ENCODE data around the gene ALPG. TPM values are rescaled to one million over a fixed set of nuclear protein-coding genes. Genes with fewer than 3 reads are reported as not detected.
"Not testable (repeated sequence)": the region's sequence is repeated elsewhere in the genome, so short reads cannot be mapped to it uniquely, and the experiment has no call there.

ALPG gene
- total and polyA plus RNA-seq, 2 donors (not counting 1 experiment from before 2014, with no cell fraction given), result not detected

- intact Hi-C loops (cut with micrococcal nuclease), result no loop called here
- ATAC-seq (ENCODE audit: low read depth), result no peak
These were observed 16.0 kb upstream of the ALPG start for GRCh38 chr2:232390661-232391060.

GRCh38 chr2:232393556-232393955 is 13.1 kb upstream of the ALPG start:
- peaks cover 0 to 10% (median 4%) of the 10 kb centered on the region in 4 experiments for H3K27me3 ChIP-seq (replicated peaks in 1 of 4; ENCODE audit: control extremely low read depth in 1 of 4, control insufficient read depth in 3 of 4, insufficient read depth in 4 of 4, low read length in 3 of 4)
- intact Hi-C loops (cut with micrococcal nuclease), result no loop called here
- Mint-ChIP-seq H3K4me3 (no peak overlapping the region), H3K9me3 (ENCODE audit: insufficient read depth) (no peaks in the 10 kb centered on the region), H3K4me1 (no peaks in the 10 kb centered on the region), H3K27ac (no peak overlapping the region), H3K27me3 (peaks cover 24% of the 10 kb centered on the region)
- H3K4me1 ChIP-seq (ENCODE audit: control insufficient read depth in 2 of 2, insufficient read depth in 2 of 2, low read length in 2 of 2), result no peaks in the 10 kb centered on the region
- no peak overlapping the region for H2AFZ ChIP-seq (ENCODE audit: insufficient read depth, low read depth, low read length, poor library complexity, severe bottlenecking)
- 96% methylated on average over 4 of the region's 8 CpGs for WGBS (ENCODE audit: insufficient coverage)
- no peak overlapping the region for H3K4me3 ChIP-seq (ENCODE audit: control extremely low read depth in 1 of 5, extremely low read depth in 1 of 5, insufficient read depth in 1 of 5, low read depth in 2 of 5, low read length in 4 of 5)
- ChIA-PET CTCF (no interaction called here), POLR2A (no interaction called here)
- H3K9ac ChIP-seq (ENCODE audit: low read length), result no peak overlapping the region
- H3K4me2 ChIP-seq (replicated peaks; ENCODE audit: low read depth, low read length, poor library complexity, severe bottlenecking), result no peak overlapping the region
- TF ChIP-seq, protein P1, sequence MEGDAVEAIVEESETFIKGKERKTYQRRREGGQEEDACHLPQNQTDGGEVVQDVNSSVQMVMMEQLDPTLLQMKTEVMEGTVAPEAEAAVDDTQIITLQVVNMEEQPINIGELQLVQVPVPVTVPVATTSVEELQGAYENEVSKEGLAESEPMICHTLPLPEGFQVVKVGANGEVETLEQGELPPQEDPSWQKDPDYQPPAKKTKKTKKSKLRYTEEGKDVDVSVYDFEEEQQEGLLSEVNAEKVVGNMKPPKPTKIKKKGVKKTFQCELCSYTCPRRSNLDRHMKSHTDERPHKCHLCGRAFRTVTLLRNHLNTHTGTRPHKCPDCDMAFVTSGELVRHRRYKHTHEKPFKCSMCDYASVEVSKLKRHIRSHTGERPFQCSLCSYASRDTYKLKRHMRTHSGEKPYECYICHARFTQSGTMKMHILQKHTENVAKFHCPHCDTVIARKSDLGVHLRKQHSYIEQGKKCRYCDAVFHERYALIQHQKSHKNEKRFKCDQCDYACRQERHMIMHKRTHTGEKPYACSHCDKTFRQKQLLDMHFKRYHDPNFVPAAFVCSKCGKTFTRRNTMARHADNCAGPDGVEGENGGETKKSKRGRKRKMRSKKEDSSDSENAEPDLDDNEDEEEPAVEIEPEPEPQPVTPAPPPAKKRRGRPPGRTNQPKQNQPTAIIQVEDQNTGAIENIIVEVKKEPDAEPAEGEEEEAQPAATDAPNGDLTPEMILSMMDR (IDR thresholded peaks at IDR 0.05), result no peak
- no peak for TF ChIP-seq EZH2 (IDR thresholded peaks at IDR 0.05; ENCODE audit: borderline replicate concordance, insufficient read depth, low read depth, low read length, poor library complexity, severe bottlenecking)
- H3K9me3 ChIP-seq (ENCODE audit: control extremely low read depth in 1 of 3, control insufficient read depth in 2 of 3, insufficient read depth in 1 of 3, low read length in 2 of 3), result peaks cover 0 to 2% (median 0%) of the 10 kb centered on the region in 3 donors
- H3K36me3 ChIP-seq (replicated peaks in 1 of 2; ENCODE audit: control extremely low read depth in 1 of 2, control insufficient read depth in 1 of 2, extremely low read depth in 1 of 2, insufficient read depth in 2 of 2, low read length in 1 of 2), result no peaks in the 10 kb centered on the region
- DNase-seq, result no peak
- no peaks in the 10 kb centered on the region for H4K20me1 ChIP-seq (ENCODE audit: control insufficient read depth, insufficient read depth, low read length, poor library complexity, severe bottlenecking)
- ATAC-seq (ENCODE audit: low read depth), result no peak
- no peak overlapping the region for H3K27ac ChIP-seq (ENCODE audit: low read length in 2 of 2)
- H3K79me2 ChIP-seq (ENCODE audit: control insufficient read depth, insufficient read depth, low read length), result no peaks in the 10 kb centered on the region

More at GRCh38 chr2:232390661-232391060, 16.0 kb upstream of the ALPG start:
- Histone ChIP-seq H3K9ac (ENCODE audit: low read length) (no peak overlapping the region), H3K4me2 (replicated peaks; ENCODE audit: low read depth, low read length, poor library complexity, severe bottlenecking) (no peak overlapping the region), H2AFZ (ENCODE audit: insufficient read depth, low read depth, low read length, poor library complexity, severe bottlenecking) (no peak overlapping the region), H3K27me3 (replicated peaks in 1 of 4; ENCODE audit: control extremely low read depth in 1 of 4, control insufficient read depth in 3 of 4, insufficient read depth in 4 of 4, low read length in 3 of 4) (peaks cover 0 to 18% (median 7%) of the 10 kb centered on the region in 4 experiments), H3K4me1 (ENCODE audit: control insufficient read depth in 2 of 2, insufficient read depth in 2 of 2, low read length in 2 of 2) (peaks cover 0 to 5% of the 10 kb centered on the region in 2 donors), H3K9me3 (ENCODE audit: control extremely low read depth in 1 of 3, control insufficient read depth in 2 of 3, insufficient read depth in 1 of 3, low read length in 2 of 3) (peaks cover 0 to 23% (median 0%) of the 10 kb centered on the region in 3 donors), H4K20me1 (ENCODE audit: control insufficient read depth, insufficient read depth, low read length, poor library complexity, severe bottlenecking) (no peaks in the 10 kb centered on the region), H3K4me3 (ENCODE audit: control extremely low read depth in 1 of 5, extremely low read depth in 1 of 5, insufficient read depth in 1 of 5, low read depth in 2 of 5, low read length in 4 of 5) (no peak overlapping the region), H3K27ac (ENCODE audit: low read length in 2 of 2) (no peak overlapping the region), H3K79me2 (ENCODE audit: control insufficient read depth, insufficient read depth, low read length) (no peaks in the 10 kb centered on the region), H3K36me3 (replicated peaks in 1 of 2; ENCODE audit: control extremely low read depth in 1 of 2, control insufficient read depth in 1 of 2, extremely low read depth in 1 of 2, insufficient read depth in 2 of 2, low read length in 1 of 2) (no peaks in the 10 kb centered on the region)
- Mint-ChIP-seq H3K4me3 (no peak overlapping the region), H3K27me3 (peaks cover 32% of the 10 kb centered on the region), H3K4me1 (peaks cover 8% of the 10 kb centered on the region), H3K9me3 (ENCODE audit: insufficient read depth) (no peaks in the 10 kb centered on the region), H3K27ac (no peak overlapping the region)
- ChIA-PET CTCF (no interaction called here), POLR2A (no interaction called here)
- 18% methylated on average over 2 of the region's 3 CpGs for whole genome bisulfite sequencing (ENCODE audit: insufficient coverage)
- no peak for DNase-seq
- no peak for TF ChIP-seq EZH2 (IDR thresholded peaks at IDR 0.05; ENCODE audit: borderline replicate concordance, insufficient read depth, low read depth, low read length, poor library complexity, severe bottlenecking)
- TF ChIP-seq, protein P1 (IDR thresholded peaks at IDR 0.05), result no peak

DNA sequence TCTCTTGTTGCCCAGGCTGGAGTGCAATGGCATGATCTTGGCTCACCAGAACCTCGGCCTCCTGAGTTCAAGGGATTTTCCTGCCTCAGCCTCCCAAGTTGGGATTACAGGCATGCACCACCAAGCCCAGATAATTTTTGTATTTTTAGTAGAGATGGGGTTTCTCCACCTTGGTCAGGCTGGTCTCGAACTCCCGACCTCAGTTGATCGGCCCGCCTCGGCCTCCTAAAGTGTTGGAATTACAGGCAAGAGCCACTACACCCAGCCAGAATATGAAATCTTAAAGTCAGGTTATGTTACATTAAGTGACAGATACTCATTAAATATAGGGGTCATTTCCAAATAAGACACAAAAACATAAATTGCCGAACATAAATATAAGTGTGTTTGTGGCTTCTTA is 12.2 kb upstream of the ALPG start:
- H2AFZ ChIP-seq (ENCODE audit: insufficient read depth, low read depth, low read length, poor library complexity, severe bottlenecking); ATAC-seq (ENCODE audit: low read depth); DNase-seq; H3K36me3 ChIP-seq (replicated peaks in 1 of 2; ENCODE audit: control extremely low read depth in 1 of 2, control insufficient read depth in 1 of 2, extremely low read depth in 1 of 2, insufficient read depth in 2 of 2, low read length in 1 of 2); H3K79me2 ChIP-seq (ENCODE audit: control insufficient read depth, insufficient read depth, low read length); H3K9me3 Mint-ChIP-seq (ENCODE audit: insufficient read depth); POLR2A ChIA-PET; H3K27ac ChIP-seq (ENCODE audit: low read length in 2 of 2); H3K4me3 Mint-ChIP-seq; H3K4me1 ChIP-seq (ENCODE audit: control insufficient read depth in 2 of 2, insufficient read depth in 2 of 2, low read length in 2 of 2); intact Hi-C loops (cut with micrococcal nuclease); H3K27ac Mint-ChIP-seq; H3K27me3 ChIP-seq (replicated peaks in 1 of 4; ENCODE audit: control extremely low read depth in 1 of 4, control insufficient read depth in 3 of 4, insufficient read depth in 4 of 4, low read length in 3 of 4); H3K4me2 ChIP-seq (replicated peaks; ENCODE audit: low read depth, low read length, poor library complexity, severe bottlenecking); H4K20me1 ChIP-seq (ENCODE audit: control insufficient read depth, insufficient read depth, low read length, poor library complexity, severe bottlenecking); H3K4me3 ChIP-seq (ENCODE audit: control extremely low read depth in 1 of 5, extremely low read depth in 1 of 5, insufficient read depth in 1 of 5, low read depth in 2 of 5, low read length in 4 of 5); H3K9ac ChIP-seq (ENCODE audit: low read length); H3K4me1 Mint-ChIP-seq; CTCF ChIA-PET; H3K9me3 ChIP-seq (ENCODE audit: control extremely low read depth in 1 of 3, control insufficient read depth in 2 of 3, insufficient read depth in 1 of 3, low read length in 2 of 3): not testable (repeated sequence)
- no CpG with 5 or more reads among the region's 7 CpGs for WGBS (ENCODE audit: insufficient coverage)
- peaks cover 21% of the 10 kb centered on the region for H3K27me3 Mint-ChIP-seq
